Karpas-422 (cell line): ENCODE data around the gene TRIM66. TPM values are rescaled to one million over a fixed set of nuclear protein-coding genes. Genes with fewer than 3 reads are reported as not detected.
A peak's percentile ranks its signal among the peaks of the same experiment; 100 is the strongest.

ENCODE experiments used
- DNase-seq: peaks from one replicate; pipeline ENCODE4 v3.0.0-alpha.2; 2015
- H2AFZ ChIP-seq: fragments of 200-600 bp; sonication (generic); 2 replicates; pipeline ENCODE4 v1.6.1; 2014; ENCODE audit warnings: antibody characterized with exemption, low read length, mixed read lengths
- H3K27ac ChIP-seq: fragments of 200-600 bp; sonication (generic); 2 replicates; pipeline ENCODE4 v1.5.1; 2014; ENCODE audit warnings: mild to moderate bottlenecking, low read length, moderate library complexity
- H3K27me3 ChIP-seq: fragments of 200-600 bp; sonication (generic); 2 replicates; pipeline ENCODE4 v1.6.1; 2014; ENCODE audit warnings: low read length, mixed read lengths
- H3K36me3 ChIP-seq: fragments of 200-600 bp; sonication (generic); 2 replicates; pipeline ENCODE4 v1.6.1; 2014; ENCODE audit warnings: low read length, mixed read lengths; ENCODE audit not compliant: insufficient read depth
- H3K4me1 ChIP-seq: fragments of 200-600 bp; sonication (generic); 2 replicates; pipeline ENCODE4 v1.6.1; 2014; ENCODE audit warnings: mild to moderate bottlenecking, low read length, mixed read lengths
- H3K4me2 ChIP-seq: fragments of 200-600 bp; sonication (generic); 2 replicates; pipeline ENCODE4 v1.6.1; 2014; ENCODE audit warnings: low read length, low read depth, mild to moderate bottlenecking; ENCODE audit not compliant: poor library complexity, severe bottlenecking
- H3K4me3 ChIP-seq: fragments of 200-600 bp; sonication (generic); 2 replicates; pipeline ENCODE4 v1.5.1; 2014; ENCODE audit warnings: mild to moderate bottlenecking, antibody characterized with exemption, low read length, mixed read lengths
- H3K79me2 ChIP-seq: fragments of 200-600 bp; sonication (generic); 2 replicates; pipeline ENCODE4 v1.6.1; 2014; ENCODE audit warnings: mild to moderate bottlenecking, low read length, mixed read lengths
- H3K9ac ChIP-seq: fragments of 200-600 bp; sonication (generic); 2 replicates; pipeline ENCODE4 v1.6.0; 2014; ENCODE audit warnings: low read length
- H3K9me2 ChIP-seq: fragments of 200-600 bp; sonication (generic), shearing (Covaris generic); replicated peaks from 2 replicates; pipeline ENCODE4 v1.6.0; 2014; ENCODE audit warnings: mild to moderate bottlenecking, low read length, moderate library complexity; ENCODE audit not compliant: insufficient read depth
- H3K9me3 ChIP-seq: fragments of 300-700, 200-600 bp; sonication (generic); 2 replicates; pipeline ENCODE4 v1.6.1; 2014; ENCODE audit warnings: low read length, mixed read lengths
- H4K20me1 ChIP-seq: fragments of 200-600 bp; sonication (generic); 2 replicates; pipeline ENCODE4 v1.6.1; 2014; ENCODE audit warnings: mild to moderate bottlenecking, antibody characterized with exemption, low read length, low read depth; ENCODE audit not compliant: insufficient read depth
- total RNA-seq: library from RNA; depleted of rRNA; stranded (reverse); fragments of >200 nt; shearing (Covaris generic); gene quantifications from 2 replicates; pipeline ENCODE4 v1.2.3, GENCODE V29; 2014; ENCODE audit warnings: low replicate concordance

Gene TRIM66
- total RNA-seq, 1 experiment from 2014 or later, result 13.3 TPM

DNA sequence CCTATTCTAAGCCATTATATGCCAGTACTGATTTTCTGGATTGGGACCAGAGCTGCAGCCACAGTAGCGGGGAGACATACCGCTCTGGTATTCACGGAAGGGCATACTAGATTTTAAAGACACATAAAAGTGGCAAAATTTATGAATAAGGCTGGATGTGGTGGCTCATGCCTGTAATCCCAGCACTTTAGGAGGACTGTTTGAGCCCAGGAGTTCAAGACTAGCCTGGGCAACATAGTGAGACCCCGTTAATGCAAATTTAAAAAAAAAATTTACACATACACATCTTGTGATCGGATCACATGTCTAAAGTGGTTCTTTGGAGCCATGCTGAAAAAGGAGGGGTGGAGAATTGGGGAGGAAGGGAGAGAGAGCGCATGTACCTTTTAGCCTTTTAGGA lies 9.1 kb upstream of the TRIM66 start:
- Histone ChIP-seq H3K27me3 (no peaks in the 10 kb centered on the region), H3K27ac (no peak overlapping the region), H3K9ac (no peak overlapping the region), H3K4me2 (no peak overlapping the region), H3K36me3 (peaks cover 31% of the 10 kb centered on the region; the same call in 1 of the 2 replicates), H3K9me2 (no peaks in the 10 kb centered on the region), H3K4me1 (peaks cover 28% of the 10 kb centered on the region), H2AFZ (no peak overlapping the region), H3K79me2 (peaks cover 22% of the 10 kb centered on the region), H4K20me1 (no peaks in the 10 kb centered on the region), H3K4me3 (no peak overlapping the region), H3K9me3 (no peaks in the 10 kb centered on the region)
- DNase-seq, result no peak

DNA sequence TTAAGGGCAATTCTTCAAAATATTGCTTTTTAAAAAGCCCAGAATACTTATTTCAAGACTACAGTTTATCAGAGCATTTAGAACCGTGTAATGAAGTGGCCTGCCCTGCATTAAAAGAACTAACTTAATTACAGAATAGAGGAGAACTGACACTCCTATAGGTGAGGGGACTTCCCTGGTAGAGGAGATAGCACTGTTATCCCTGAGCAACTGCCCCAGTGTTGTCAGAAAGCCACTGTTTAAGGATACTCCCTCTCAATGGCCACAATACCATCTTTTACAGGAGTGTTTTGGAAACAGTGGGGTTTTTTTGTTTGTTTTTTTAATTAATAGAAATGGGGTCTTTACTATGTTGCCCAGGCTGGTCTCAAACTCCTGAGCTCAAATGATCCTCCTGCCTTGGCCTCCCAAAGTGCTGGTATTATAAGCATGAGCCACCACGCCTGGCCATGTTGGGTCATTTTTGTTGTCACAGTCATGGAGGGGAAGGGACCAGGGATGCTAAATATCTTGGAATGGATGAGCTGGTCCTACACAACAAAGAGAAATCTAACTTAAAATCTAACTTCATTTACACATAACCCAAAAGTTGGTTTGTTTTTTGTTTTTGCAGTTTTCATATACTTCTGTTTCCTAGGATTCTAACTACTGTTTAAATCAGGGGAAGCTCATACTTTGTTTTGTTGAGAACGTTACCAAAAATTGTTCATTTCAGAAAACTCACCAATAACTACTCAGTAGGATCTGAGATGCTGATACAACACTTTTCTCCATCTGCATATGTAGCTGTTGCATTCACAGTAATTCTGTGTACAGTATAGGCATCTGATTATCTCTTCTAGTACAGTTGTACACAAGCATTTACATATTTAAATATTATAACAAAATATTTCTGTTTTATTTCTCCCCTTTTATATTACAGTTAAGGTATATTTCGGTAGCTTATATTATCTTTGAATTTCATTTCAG lies 8.2 kb upstream of the TRIM66 start:
- H3K36me3 ChIP-seq, result peaks cover 41% of the 10 kb centered on the region; the same call in 1 of the 2 replicates
- peaks cover 22% of the 10 kb centered on the region for H3K79me2 ChIP-seq
- H3K4me2 ChIP-seq, result no peak overlapping the region
- no peaks in the 10 kb centered on the region for H3K27me3 ChIP-seq
- no peak overlapping the region for H3K4me3 ChIP-seq
- no peak overlapping the region for H3K27ac ChIP-seq
- no peaks in the 10 kb centered on the region for H3K9me3 ChIP-seq
- H3K9me2 ChIP-seq, result no peaks in the 10 kb centered on the region
- no peak overlapping the region; the same call in 1 of the 2 replicates for H3K9ac ChIP-seq
- H4K20me1 ChIP-seq, result no peaks in the 10 kb centered on the region
- DNase-seq, result no peak
- H2AFZ ChIP-seq, result no peak overlapping the region
- H3K4me1 ChIP-seq, result peaks cover 37% of the 10 kb centered on the region

DNA sequence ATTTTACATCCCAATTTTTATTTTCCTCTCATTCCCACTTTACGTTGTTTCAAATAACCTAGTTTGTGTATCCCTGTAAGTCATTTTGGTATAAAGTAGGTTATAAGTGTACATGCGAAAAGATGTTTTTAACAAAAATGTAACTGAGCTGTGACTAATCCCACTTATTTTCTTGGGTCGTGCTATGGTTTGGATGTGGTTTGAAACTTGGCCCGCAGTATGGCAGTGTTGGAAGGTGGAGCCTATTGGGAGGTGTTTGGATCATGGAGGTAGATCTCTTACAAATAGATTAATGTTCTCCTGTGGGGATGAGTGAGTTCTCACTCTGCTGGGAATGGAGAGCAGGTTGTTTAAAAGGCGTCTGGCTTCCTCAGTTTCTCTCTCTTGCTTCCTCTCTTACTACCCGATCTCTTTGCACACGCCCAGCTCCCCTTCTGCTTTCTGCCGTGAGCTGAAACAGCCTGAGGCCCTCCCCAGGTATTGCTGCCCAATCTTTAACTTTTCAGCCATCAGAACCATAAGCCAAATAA lies 7.3 kb upstream of the TRIM66 start:
- Histone ChIP-seq H3K27me3 (no peaks in the 10 kb centered on the region), H3K36me3 (peaks cover 49% of the 10 kb centered on the region), H3K4me3 (peak overlapping the region; percentile 91), H4K20me1 (peaks cover 5% of the 10 kb centered on the region; the same call in 1 of the 2 replicates), H2AFZ (no peak overlapping the region), H3K9ac (peak overlapping the region; percentile 88; the same call in 1 of the 2 replicates), H3K4me2 (peak overlapping the region; percentile 95), H3K9me3 (no peaks in the 10 kb centered on the region), H3K27ac (peak overlapping the region; percentile 95), H3K9me2 (no peaks in the 10 kb centered on the region), H3K79me2 (peaks cover 27% of the 10 kb centered on the region), H3K4me1 (peaks cover 46% of the 10 kb centered on the region)
- no peak for DNase-seq

DNA sequence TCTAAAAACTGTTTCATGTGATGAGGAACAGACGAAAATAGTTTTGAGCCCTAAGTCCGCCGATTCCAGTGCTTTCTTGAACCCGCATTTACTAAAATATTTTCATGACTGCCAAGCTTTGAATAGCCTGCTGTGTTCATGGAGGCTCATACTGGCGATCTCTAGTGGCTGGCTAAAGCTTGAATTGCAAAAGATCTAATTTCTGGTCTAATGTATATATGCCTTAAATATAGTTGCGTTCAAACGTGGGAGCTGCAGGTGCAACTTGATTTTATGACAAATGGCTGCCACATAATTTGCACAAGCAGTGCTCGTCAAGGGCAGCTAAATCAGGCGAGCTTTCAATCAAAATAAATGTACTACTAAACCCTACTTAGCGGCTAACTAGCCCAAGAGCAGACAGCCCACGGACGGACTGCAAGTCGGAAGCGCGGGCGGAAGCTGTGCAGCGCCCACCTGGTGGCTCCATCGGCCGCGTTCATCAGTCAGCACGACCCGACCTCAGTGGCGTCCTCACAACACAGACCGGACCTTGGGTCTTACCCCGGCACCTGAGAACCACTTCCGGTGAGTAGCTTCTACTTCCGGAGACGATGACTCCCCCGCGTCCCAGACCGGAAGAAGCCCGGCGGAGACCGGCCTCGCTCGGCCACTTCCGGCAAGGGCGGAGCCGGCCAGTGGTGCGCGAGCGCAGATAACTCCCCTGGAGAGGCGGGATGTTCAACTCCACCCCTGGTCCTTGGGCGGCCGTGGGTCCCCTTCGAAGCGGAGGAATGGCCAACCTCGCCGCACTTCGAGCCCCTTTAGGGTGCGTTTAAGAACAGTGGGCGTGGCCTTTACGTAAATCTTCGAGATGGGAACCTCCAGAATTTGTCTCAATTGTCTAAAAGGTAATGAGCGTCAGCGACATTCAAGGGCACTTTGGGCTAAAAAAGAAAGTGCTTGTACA lies 6.2 kb upstream of the TRIM66 start:
- Histone ChIP-seq H3K27ac (peak overlapping the region; percentile 95), H3K4me3 (peak overlapping the region; percentile 91), H4K20me1 (peaks cover 14% of the 10 kb centered on the region), H3K79me2 (peaks cover 38% of the 10 kb centered on the region), H2AFZ (no peak overlapping the region), H3K9me2 (no peaks in the 10 kb centered on the region), H3K4me2 (peak overlapping the region; percentile 95), H3K9ac (peak overlapping the region; percentile 88), H3K27me3 (no peaks in the 10 kb centered on the region), H3K4me1 (peaks cover 57% of the 10 kb centered on the region), H3K36me3 (peaks cover 59% of the 10 kb centered on the region), H3K9me3 (no peaks in the 10 kb centered on the region)
- DNase-seq, result peak; percentile 99

DNA sequence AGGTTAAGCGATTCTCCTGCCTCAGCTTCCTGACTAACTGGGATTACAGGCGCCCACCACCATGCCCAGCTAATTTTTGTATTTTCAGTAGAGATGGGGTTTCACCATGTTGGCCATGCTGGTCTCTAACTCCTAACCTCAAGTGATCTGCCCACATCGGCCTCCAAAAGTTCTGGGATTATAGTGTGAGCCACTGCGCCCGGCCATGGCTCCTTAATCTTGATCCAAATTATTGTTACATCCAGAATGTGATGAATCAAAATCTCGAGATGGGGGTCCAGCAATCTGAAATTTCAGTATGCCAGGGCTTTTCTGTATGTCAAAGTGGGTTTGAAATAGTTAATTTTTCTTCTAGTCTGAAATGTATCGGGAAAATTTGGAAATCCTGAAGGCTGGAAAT lies 3.9 kb upstream of the TRIM66 start:
- Histone ChIP-seq H3K36me3 (peaks cover 55% of the 10 kb centered on the region), H3K9me2 (no peaks in the 10 kb centered on the region), H3K9me3 (no peaks in the 10 kb centered on the region), H3K4me3 (peak overlapping the region; percentile 91), H3K27me3 (no peaks in the 10 kb centered on the region), H4K20me1 (peaks cover 24% of the 10 kb centered on the region), H3K4me2 (peak overlapping the region; percentile 95), H3K9ac (peak overlapping the region; percentile 88), H3K27ac (peak overlapping the region; percentile 95), H3K79me2 (peaks cover 51% of the 10 kb centered on the region), H3K4me1 (peaks cover 63% of the 10 kb centered on the region), H2AFZ (no peak overlapping the region)
- no peak for DNase-seq

DNA sequence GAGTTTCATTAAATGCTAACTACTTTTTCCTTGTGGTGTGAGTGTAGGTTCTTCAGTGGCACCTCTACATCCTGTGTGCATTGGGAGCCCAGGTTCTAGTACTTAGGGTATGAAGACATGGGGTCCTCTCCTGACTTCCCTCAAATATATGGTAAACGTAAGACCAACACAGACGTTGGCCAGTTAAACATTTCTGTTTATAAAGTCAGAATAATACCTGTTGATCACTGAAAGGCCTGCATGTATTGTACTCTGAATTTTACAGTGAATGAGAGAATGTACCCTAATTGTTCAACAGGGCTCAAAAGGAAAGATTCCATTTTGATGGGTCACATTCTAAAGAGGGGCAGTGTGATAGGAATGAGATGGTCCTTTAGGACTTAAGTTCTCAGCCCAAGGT lies 3.4 kb upstream of the TRIM66 start:
- Histone ChIP-seq H3K4me3 (peak overlapping the region; percentile 91), H3K9me3 (no peaks in the 10 kb centered on the region), H3K36me3 (peaks cover 51% of the 10 kb centered on the region), H3K9ac (peak overlapping the region; percentile 88), H3K79me2 (peaks cover 51% of the 10 kb centered on the region), H3K27me3 (no peaks in the 10 kb centered on the region), H2AFZ (no peak overlapping the region), H4K20me1 (peaks cover 24% of the 10 kb centered on the region), H3K27ac (peak overlapping the region; percentile 95), H3K9me2 (no peaks in the 10 kb centered on the region), H3K4me2 (peak overlapping the region; percentile 95), H3K4me1 (peaks cover 64% of the 10 kb centered on the region)
- peak; percentile 58 for DNase-seq

DNA sequence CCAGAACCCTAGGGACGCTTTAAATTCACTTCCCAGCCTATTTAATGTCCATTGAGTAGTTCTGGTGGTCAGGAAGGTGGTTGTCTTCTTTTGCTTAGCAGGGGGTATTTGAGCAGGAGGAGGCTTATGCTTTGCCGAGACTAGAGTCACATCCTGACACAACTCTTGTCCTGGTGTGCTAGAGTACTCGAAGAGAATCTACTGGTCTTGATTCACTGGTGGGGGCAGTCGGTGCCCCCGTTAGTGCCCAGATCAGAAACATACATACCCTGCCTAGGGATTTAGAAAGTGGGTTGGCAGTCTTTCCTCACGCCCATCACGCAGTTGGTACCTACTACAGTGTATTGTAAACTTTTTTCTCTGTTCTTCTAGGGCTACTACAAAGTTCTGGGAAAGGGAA lies 2.8 kb upstream of the TRIM66 start:
- Histone ChIP-seq H3K27ac (peak overlapping the region; percentile 95), H3K9me2 (no peaks in the 10 kb centered on the region), H4K20me1 (peaks cover 24% of the 10 kb centered on the region), H3K4me3 (peak overlapping the region; percentile 91), H3K9ac (peak overlapping the region; percentile 88), H2AFZ (no peak overlapping the region), H3K4me1 (peaks cover 64% of the 10 kb centered on the region), H3K79me2 (peaks cover 49% of the 10 kb centered on the region), H3K4me2 (peak overlapping the region; percentile 95), H3K36me3 (peaks cover 46% of the 10 kb centered on the region), H3K27me3 (no peaks in the 10 kb centered on the region), H3K9me3 (no peaks in the 10 kb centered on the region)
- peak; percentile 58 for DNase-seq
